Activated CD4-positive, alpha-beta T cell treated with anti-CD3 and anti-CD28 coated beads, Interleukin-2, amount 50 U/mL, for 16 hours (primary cell): ENCODE results near the gene NKRF.
A peak's percentile ranks its signal among the peaks of the same experiment; 100 is the strongest.

Experiments
- DNase-seq: peaks from one replicate; pipeline ENCODE4 v3.0.0-alpha.2; 2020

The NKRF gene

DNA sequence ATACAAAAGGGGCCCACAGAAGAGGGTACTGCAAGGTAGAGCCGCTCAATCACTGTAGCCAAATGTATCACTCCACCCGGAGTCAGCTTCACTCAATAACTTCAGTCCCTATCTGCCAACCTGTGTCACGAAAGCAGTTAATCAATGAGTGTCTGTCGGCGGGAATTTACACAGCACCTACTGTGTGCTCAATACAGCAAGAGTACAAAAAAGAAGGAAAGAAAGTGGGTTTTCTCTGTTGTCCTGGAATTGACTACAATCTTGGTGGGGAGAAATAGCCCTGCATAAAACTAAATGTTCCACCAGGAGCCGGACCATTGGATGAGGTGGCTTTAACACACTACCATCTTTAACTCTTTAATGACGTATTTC is 780 bp upstream of the NKRF start:
- DNase-seq = no peak

DNA sequence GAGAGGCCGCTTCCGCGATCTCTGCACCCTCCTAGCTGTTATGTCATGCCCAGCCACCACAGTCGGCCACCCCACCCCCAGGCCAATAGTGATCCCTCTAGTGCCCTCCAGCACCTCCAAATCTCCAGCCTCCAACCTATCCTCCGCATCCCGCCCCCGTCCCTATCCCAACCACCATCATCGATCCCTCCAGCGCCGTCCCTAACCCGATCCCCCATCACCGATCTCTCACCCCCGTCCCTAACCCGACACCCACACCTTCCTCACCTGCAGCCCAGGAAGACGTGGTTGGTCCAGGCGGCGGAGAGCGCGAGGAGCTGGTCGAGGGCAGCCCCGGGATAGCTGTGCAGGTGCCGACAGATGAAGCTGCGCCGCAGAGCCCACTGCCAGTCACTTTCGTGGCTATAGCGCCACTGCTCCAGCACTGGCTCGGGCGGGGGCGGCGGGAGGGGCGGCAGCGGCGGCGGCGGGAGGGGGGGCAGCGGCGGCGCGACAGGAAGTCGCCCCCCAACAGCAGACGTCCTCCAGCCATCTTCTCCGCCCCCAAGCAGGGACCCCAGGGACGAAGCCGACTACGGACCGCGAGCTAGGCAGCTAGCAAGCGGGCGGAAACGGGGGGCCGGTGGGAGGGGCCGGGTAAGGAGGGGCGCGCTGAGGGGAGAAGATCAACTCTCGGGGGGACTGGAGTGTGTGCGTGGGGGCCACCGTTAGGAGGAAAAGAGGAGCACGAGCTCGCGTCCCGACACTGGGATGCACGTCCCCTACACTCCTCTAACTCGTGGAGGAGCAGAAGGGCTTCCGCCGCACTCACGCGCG is 552 bp downstream of the NKRF start:
- peak; percentile 19 for DNase-seq

DNA sequence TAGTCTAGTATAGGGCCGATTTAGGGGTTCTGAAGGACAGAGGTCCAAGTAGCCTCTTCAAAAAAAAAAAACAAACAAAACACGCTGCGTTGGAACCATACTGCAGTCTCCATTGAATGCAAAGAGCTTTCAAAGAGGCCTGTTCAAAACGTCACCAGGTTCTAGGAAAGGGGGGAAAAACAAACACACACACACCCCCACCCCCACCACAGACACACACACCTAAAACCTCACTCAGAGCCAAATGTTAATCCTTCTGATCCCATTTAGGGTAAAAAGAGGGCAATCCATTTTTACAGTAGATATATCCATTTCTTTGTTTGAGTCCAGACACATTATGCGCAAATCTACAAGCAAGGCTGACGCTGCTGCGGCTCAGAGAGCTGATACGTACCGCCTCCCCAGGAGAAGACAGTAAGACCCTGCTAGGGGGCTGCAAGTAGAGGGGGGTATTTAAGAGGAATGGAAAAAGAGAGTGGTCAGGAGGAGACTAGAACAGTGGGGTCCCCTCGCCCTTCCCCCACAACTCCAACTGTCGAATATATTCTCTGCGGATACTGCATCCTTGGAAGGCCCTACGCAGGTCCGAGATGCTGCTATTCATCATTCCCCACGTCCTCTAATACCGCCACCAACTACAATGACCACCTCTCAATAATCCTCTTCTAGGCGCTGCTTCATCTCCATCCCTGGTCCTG is 1.3 kb downstream of the NKRF start:
- DNase-seq = no peak

DNA sequence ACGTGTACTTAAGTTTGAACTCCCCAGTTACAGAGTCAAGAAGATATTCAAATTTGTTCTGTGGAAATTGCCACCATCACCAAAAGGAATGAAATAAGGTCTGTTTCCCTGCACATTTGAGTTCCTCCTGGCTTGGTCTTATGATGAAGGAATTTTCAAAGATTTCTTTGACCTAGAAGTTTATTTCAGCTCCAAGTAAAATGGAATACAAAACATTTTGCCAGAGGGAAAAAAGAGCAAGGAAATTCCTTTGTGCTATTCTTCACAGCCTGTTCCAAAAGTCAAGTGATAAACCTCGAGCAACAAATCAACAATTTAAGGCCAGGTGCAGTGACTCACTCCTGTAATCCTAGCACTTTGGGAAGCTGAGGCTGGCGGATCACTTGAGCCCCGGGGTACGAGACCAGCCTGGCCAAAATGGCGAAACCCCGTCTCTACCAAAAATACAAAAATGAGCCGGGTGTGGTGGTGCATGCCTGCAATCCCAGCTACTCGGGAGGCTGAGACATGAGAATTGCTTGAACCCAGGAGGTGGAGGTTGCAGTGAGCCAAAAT is 3.4 kb downstream of the NKRF start:
- DNase-seq = no peak

DNA sequence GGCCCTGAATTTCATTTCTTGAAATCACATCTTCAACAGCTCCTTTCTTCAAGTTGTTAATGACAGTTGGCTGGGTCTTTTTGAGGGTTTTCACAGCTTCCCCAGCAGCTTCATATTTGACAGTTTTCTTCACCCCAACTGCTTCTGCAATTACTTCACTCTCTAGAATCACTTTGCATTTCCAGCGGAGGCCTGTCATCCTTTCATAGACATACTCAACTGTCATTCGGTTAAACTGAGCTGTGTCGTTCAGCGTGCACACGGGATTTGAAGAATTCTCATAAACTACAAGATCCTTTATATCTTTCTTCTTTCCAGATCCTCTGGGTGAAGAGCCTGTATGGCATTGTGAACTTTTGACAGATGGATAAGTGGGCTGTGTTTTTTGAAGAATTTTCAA is 16.4 kb downstream of the NKRF start:
- no peak for DNase-seq

DNA sequence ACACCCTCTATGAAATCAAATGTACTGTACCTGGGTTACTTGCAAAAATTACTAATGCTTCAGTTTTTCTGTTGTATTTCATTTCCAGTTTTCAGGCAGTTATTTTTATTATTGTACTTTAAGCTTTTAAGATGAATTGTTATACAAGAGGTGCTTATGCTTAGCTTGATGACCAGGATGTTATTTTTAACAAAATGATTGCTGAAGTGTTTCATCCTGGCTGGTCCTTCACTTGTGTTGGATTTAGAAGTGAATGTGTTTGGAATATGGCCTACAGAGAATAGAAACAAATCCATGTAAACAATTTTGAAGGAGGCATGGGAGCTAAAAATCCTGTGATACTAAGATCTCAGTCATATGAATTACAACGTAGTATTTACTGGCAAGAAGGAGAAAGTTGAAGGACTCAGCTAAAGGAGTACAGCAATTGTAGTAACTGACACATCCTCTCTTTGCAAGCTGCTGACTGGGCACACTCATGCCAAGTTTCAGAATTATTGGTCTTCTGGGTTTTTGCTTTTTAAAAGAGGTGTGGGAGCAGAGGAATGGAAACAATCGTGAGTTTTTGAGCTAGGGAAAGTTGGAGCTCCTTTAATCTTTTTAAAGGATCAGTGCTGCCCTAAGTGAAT is 22.7 kb downstream of the NKRF start:
- peak; percentile 46 for DNase-seq

DNA sequence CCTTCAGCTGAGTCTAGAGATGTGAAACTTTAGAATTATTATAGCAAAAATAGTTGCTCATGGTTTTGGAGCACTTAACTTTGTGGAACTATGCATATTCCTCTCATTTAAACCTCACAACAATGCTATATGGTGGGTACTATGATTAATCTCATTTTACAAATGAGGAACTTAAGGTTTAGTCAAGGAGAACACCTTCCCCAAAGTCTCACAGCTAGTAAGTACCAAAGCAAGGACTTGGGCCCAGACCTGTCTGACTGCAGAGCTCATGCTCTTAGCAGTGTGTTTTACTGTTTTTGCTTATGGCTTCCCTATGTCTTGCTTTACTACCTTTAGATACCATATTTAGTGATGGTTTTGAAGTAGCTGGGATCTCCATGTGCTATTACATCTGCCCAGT is 26.8 kb downstream of the NKRF start:
- DNase-seq = no peak

DNA sequence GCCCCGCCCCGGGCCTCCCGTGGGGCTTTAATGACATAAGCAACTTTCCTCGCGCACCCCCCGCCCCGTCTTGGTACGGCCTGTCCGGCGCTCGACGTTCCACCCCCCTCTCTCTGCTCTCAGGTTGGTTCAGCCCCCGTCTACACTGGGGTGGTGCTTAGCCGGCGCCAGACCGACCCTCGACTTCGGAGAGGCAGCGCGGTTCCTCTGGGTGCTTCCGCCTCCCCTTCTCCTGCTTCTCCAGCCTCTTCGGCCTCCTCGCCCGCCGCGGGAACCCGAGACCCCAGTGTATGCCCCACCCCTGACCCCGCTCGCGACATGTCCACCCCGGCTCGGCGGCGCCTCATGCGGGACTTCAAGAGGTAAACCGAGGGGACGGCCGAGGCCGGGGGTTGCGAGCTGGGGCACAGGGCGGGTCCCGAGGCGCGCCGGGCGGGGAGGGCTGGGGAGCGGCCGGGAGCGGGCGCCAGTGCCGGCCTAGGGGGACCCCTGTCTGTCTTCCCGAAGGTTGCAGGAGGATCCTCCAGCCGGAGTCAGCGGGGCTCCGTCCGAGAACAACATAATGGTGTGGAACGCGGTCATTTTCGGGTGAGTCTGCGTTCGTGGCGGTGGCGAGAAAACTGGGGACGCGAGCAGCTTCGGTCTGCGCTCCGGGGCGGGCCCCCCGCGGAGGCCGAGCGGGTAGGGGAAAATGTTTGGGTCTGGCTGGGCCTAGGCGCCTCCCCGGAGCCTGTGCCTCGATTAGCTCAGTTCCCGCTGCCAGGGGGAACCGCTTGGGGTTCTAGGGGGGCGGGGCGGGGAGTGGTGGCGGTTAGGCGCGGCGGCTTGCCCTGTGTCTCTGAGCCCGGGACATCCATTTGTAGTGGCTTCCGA is 31.6 kb downstream of the NKRF start, which contains the start of gene UBE2A:
Gene UBE2A (plus strand): TSS at position 170 of the 873 bp plus-strand sequence. CDS start 149 bp downstream, at position 319.
- DNase-seq = peak; percentile 88

DNA sequence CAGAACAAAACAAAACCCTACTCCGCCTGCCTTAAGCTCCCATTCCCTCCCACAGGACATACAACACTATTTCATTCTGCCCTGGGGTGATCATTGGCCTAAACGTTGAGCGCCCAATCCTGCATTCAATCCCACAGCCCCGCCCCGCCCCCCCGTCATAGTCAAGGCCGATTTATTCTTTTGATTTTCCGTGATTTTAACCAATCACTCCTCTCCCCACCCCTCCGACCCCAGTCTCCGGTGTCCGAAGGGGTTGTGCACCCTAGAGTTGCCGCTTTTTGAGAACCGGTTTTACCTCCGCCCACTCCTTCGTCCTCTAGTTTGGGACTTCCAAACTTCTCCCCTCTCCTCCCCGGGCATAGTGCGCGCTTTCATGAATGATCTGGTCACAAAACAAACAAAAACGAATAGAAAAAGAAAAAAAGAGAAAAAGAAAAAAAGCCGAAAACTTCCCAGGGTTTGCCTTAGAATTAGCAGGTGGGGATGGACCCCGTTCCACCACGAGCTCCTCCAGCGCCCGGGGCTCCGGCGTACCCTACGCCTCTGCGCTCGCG is 32.3 kb downstream of the NKRF start:
- peak; percentile 7 for DNase-seq

DNA sequence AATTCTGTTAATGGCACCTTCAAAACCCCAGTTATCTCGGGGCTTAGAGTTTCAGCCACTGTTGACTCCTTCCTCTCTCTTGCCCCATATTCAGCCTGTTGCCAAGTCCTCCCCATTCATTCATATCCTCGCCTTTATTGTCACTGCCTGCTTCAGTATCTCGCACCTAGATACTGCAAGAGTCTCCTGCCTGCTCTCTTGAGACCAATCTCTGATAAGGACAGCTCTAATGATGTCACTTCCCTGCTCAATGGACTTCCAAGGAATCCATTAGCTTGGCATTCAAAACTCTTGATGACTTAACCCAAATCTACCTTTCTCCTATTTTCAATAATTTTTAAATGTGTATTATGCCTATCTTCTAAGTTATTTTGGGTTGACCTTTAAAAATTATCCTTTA is 33.0 kb downstream of the NKRF start:
- DNase-seq = no peak

DNA sequence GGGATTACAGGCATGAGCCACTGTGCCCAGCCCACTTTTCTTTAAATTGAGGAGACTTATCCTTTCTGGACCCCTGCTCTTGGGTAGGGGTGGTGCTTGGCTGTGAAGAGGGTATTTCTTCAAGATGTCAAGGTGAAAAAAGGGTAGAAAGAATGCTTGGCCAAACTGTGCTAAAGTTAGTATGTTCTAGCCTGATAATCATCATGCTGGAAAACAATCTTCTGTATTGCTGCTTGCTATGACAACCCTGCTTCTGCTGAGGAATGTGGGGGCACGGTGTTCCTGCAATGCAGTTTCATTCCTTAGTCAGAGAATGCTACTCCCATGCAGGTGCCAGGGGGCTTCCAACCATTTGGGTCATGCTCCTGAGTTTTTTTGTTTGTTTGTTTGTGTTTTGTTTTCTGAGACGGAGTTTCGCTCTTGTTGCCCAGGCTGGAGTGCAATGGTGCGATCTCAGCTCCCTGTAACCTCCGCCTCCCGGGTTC is 35.8 kb downstream of the NKRF start:
- DNase-seq = no peak

DNA sequence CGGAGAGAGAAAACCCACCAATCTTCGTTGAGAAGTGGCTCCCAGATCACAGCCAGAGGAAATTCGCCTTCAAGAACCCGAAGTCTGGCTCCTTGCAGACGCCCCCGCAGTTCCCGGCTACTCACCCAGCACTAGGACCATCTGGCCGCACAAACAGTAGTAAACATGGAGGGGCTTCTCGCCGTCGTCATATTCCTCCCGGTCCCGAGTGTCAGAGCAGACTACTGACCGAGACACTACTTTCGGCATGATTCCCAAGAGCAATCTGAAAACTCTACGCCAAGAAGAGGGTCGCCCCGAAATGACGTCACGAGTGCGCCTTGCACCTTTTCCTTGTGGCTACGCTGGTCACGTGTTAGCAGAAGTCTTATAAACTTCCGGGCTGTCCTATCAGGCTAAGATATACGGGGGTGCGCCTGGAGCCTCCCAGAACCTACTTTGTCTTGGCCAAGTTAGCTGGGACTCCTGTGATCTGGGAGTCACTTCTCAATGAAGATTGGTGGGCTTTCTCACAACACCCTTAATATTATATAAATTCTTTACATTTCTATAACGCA is 41.0 kb downstream of the NKRF start, which contains the start of gene STEEP1:
Gene STEEP1 (minus strand): TSS at position 303 of the 557 bp plus-strand sequence. CDS start 54 bp downstream, at position 249.
- DNase-seq = peak; percentile 89

DNA sequence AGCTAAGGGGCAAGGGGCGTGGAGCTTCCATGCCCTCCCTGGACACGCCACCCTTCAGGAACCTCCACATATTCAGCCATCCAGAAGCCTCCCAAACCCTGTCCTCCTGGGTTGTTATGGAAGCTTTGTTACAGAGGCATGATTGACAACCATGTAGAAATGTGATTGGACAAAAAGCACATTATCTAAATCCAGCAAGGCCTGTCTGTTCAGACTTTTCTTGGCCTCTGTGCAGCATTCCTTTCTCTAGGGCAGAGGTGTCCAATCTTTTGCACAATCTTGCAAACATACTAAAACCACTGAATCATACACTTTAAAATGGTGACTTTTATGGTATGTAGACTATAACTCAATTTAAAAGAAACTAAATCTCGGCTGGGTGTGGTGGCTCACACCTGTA is 53.7 kb downstream of the NKRF start:
- DNase-seq = no peak

DNA sequence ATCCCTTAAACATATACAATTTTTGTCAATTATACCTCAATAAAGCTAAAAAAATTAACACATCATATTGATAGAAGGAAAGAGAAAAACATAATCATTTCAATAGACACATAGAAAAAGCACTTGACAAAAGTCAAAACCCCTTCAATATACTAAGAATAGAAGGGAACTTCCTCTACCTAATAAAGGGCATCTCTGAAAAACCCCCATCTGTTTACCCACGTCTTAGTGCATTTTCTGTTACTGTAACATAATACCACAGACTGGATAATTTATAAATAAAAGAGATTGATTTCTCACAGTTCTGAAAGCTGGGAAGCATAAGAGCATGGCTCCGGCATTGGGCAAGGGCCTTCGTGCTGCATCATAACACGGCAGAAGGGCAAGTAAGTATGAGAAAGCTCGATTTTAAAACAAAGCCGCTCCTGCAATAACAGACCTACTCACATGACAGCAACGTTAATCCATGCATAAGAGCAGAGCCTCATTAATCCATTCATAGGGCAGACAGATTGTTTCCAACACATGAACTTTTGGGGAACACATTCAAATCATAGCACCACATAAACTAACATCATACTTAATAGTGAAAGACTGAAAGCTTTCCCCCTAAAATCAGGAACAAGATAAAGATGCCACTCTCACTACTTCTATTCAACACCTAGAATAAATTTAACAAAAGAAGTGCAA is 56.8 kb downstream of the NKRF start:
- no peak for DNase-seq

DNA sequence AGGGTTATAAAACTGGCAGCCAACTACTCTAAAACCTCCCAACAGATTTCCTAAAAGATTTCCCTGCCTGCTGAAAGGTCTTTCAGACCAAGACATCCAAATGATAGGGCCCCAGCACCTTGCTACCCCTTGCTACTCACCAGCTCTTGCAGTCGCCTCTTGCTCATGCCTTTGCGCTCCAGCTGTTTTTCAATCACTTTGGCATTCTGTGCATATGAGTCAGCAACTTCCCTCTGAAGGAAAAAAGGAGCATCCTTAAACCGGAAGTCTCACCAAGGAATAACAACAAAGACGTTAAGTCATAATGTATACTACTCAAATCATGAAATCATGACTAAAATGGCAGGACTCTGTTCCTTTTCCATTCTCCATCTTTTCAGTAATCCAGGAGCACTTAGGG is 65.0 kb downstream of the NKRF start:
- DNase-seq = no peak

DNA sequence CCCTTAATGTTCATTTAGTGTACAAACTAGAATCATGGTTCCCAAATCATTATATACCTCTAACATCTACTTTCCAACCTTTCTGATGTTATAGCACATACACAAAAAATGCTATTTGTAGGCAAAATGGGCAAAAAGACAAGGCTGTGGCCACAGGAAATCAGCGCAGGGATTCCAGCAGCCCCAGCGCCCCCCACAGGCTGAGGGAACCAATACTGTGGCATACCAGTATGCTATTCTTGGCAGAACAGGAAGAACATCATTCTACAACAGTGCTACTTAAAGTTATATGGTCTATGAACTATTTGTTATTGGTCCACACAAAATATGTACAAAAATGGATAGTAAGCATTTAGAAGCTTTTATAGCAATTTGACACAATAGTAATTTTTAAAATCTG is 66.4 kb downstream of the NKRF start:
- DNase-seq = no peak
